Measurements from ENCODE around the gene CFL2.

CFL2 gene

GRCh38 chr14:34691206-34691605, 23.2 kb downstream of the CFL2 start:
- Histone ChIP-seq H3K9ac (ENCODE audit: low read length) (no peak overlapping the region), H3K79me2 (ENCODE audit: insufficient read depth, low read length) (no peaks in the 10 kb centered on the region), H3K4me2 (ENCODE audit: low read length) (no peak overlapping the region), H3K27ac (ENCODE audit: low read depth, low read length, poor library complexity, severe bottlenecking) (no peak overlapping the region), H3K27me3 (ENCODE audit: insufficient read depth, low read length) (no peaks in the 10 kb centered on the region), H2AFZ (ENCODE audit: low read length) (no peak overlapping the region), H3F3A (ENCODE audit: insufficient read depth, low read length) (no peaks in the 10 kb centered on the region), H3K36me3 (ENCODE audit: insufficient read depth, low read length) (no peaks in the 10 kb centered on the region), H3K4me3 (ENCODE audit: low read depth, low read length, poor library complexity, severe bottlenecking) (no peak overlapping the region), H3K9me2 (ENCODE audit: low read depth, low read length) (no peaks in the 10 kb centered on the region), H3K9me3 (ENCODE audit: low read length) (no peaks in the 10 kb centered on the region), H3K4me1 (ENCODE audit: insufficient read depth, low read length, severe bottlenecking) (peaks cover 10% of the 10 kb centered on the region), H4K20me1 (ENCODE audit: insufficient read depth, low read length) (no peaks in the 10 kb centered on the region)
- TF ChIP-seq, protein P1, sequence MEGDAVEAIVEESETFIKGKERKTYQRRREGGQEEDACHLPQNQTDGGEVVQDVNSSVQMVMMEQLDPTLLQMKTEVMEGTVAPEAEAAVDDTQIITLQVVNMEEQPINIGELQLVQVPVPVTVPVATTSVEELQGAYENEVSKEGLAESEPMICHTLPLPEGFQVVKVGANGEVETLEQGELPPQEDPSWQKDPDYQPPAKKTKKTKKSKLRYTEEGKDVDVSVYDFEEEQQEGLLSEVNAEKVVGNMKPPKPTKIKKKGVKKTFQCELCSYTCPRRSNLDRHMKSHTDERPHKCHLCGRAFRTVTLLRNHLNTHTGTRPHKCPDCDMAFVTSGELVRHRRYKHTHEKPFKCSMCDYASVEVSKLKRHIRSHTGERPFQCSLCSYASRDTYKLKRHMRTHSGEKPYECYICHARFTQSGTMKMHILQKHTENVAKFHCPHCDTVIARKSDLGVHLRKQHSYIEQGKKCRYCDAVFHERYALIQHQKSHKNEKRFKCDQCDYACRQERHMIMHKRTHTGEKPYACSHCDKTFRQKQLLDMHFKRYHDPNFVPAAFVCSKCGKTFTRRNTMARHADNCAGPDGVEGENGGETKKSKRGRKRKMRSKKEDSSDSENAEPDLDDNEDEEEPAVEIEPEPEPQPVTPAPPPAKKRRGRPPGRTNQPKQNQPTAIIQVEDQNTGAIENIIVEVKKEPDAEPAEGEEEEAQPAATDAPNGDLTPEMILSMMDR (IDR thresholded peaks at IDR 0.05; ENCODE audit: low read length): no peak
- TF ChIP-seq EZH2 (IDR thresholded peaks at IDR 0.05; ENCODE audit: borderline replicate concordance, low read length): no peak

GRCh38 chr14:34688470-34689206, 25.8 kb downstream of the CFL2 start:
- H3K9me2 ChIP-seq (ENCODE audit: low read depth, low read length): no peaks in the 10 kb centered on the region
- H3K9ac ChIP-seq (ENCODE audit: low read length): no peak overlapping the region
- no peaks in the 10 kb centered on the region for H3F3A ChIP-seq (ENCODE audit: insufficient read depth, low read length)
- no peak overlapping the region for H3K4me2 ChIP-seq (ENCODE audit: low read length)
- no peaks in the 10 kb centered on the region for H3K79me2 ChIP-seq (ENCODE audit: insufficient read depth, low read length)
- peaks cover 10% of the 10 kb centered on the region for H3K4me1 ChIP-seq (ENCODE audit: insufficient read depth, low read length, severe bottlenecking)
- no peak overlapping the region for H3K27ac ChIP-seq (ENCODE audit: low read depth, low read length, poor library complexity, severe bottlenecking)
- H3K4me3 ChIP-seq (ENCODE audit: low read depth, low read length, poor library complexity, severe bottlenecking): no peak overlapping the region
- TF ChIP-seq EZH2 (IDR thresholded peaks at IDR 0.05; ENCODE audit: borderline replicate concordance, low read length): no peak
- TF ChIP-seq, protein P1 (IDR thresholded peaks at IDR 0.05; ENCODE audit: low read length): no peak
- H4K20me1 ChIP-seq (ENCODE audit: insufficient read depth, low read length): no peaks in the 10 kb centered on the region
- H2AFZ ChIP-seq (ENCODE audit: low read length): no peak overlapping the region
- H3K9me3 ChIP-seq (ENCODE audit: low read length): no peaks in the 10 kb centered on the region
- no peaks in the 10 kb centered on the region for H3K36me3 ChIP-seq (ENCODE audit: insufficient read depth, low read length)
- no peaks in the 10 kb centered on the region for H3K27me3 ChIP-seq (ENCODE audit: insufficient read depth, low read length)

DNA sequence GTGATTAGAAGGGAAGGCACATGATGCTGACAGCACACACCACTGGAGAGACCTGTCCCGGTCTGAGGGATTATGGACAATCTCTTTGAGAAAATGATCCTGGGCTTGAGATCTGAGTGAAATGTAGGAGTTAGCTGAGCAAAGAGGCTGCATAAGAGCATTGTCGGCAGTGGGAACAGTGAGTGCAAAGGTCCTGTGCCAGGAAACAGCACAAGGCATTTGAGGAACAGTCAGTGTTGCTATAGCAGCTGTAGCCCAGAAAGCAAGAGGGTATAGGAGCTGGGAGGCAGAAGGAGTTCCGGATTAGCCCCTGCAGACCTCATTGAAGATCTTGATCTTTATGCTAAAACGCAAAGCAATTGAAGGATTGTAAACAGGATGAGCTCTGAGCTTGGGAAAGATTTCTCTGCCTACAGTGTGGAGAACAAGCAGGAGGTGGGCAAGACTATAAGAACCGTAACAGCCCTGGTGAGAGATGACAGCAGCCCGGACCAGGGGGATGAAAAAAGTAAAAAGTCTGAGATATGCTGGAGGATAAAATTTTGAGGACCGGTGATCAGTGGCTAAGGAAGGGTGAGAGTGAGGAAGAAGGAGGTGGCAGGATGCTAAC, 28.5 kb downstream of the CFL2 start:
- H3F3A ChIP-seq (ENCODE audit: insufficient read depth, low read length): no peaks in the 10 kb centered on the region
- H4K20me1 ChIP-seq (ENCODE audit: insufficient read depth, low read length): no peaks in the 10 kb centered on the region
- H3K27ac ChIP-seq (ENCODE audit: low read depth, low read length, poor library complexity, severe bottlenecking): no peak overlapping the region
- no peaks in the 10 kb centered on the region for H3K4me1 ChIP-seq (ENCODE audit: insufficient read depth, low read length, severe bottlenecking)
- TF ChIP-seq EZH2 (IDR thresholded peaks at IDR 0.05; ENCODE audit: borderline replicate concordance, low read length): no peak
- TF ChIP-seq, protein P1 (IDR thresholded peaks at IDR 0.05; ENCODE audit: low read length): no peak
- no peak overlapping the region for H3K9ac ChIP-seq (ENCODE audit: low read length)
- no peak overlapping the region for H3K4me3 ChIP-seq (ENCODE audit: low read depth, low read length, poor library complexity, severe bottlenecking)
- no peaks in the 10 kb centered on the region for H3K79me2 ChIP-seq (ENCODE audit: insufficient read depth, low read length)
- H2AFZ ChIP-seq (ENCODE audit: low read length): no peak overlapping the region
- H3K27me3 ChIP-seq (ENCODE audit: insufficient read depth, low read length): no peaks in the 10 kb centered on the region
- H3K9me3 ChIP-seq (ENCODE audit: low read length): no peaks in the 10 kb centered on the region
- no peaks in the 10 kb centered on the region for H3K36me3 ChIP-seq (ENCODE audit: insufficient read depth, low read length)
- H3K9me2 ChIP-seq (ENCODE audit: low read depth, low read length): no peaks in the 10 kb centered on the region
- H3K4me2 ChIP-seq (ENCODE audit: low read length): no peak overlapping the region

Data from OCI-LY1 (cell line).